ENCODE results near the gene SPECC1L. TPM values are rescaled to one million over a fixed set of nuclear protein-coding genes. Genes with fewer than 3 reads are reported as not detected.
A peak's percentile ranks its signal among the peaks of the same experiment; 100 is the strongest.

Gene SPECC1L
- total RNA-seq, 1 donor from 2014 or later, result 69.9 TPM

- peak overlapping the region; percentile 37 for H3K4me3 ChIP-seq
- H3K9me3 ChIP-seq, result no peaks in the 10 kb centered on the region
- H3K27me3 ChIP-seq (ENCODE audit: low read depth), result peaks cover 13% of the 10 kb centered on the region
- peak overlapping the region; percentile 74 for H3K27ac ChIP-seq
- ATAC-seq (no peak), DNase-seq (no peak)
- H3K4me1 ChIP-seq, result peaks cover 73% of the 10 kb centered on the region
- intact Hi-C loops (cut with DNase I), result no loop called here
- no peaks in the 10 kb centered on the region for H3K36me3 ChIP-seq
- TF ChIP-seq CTCF (IDR thresholded peaks at IDR 0.05), result no peak
These were observed 156.3 kb downstream of the SPECC1L start for GRCh38 chr22:24426851-24427499.

DNA sequence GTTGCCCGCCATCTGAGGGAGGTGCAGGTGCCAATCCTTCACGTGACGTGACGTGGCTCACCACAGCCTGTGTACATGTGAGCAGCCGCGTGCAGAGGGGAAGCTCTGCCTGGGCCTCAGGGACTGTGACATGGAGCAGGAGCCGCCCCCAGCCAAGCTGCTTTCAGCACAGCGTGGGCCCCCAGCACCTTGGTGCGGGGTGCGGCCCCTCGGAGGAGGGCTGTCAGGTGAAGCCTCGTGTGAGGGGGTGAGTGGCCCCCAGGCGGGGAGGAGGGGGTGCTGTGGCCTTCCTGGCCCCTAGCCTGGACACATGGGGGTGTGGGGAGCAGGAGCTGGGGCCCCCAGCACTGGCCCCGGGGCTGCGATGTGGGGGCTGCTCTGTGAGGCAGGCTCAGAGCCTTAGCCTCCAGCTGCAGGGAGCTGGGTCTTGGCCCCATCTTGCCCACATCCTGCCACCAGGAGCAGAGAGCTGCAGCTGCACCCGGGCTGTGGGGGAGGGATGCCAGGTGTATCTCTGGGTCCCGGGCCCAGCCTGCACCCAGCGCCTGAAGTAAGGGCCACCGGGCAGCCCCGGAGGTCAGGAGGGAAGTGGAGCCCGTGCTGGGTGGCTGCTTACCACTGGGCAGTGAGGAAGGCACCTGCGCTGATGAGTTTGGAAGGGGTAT, 157.0 kb downstream of the SPECC1L start, which contains the start of gene ADORA2A:
TSS of gene ADORA2A (plus strand) at position 100 of the 665 bp plus-strand sequence. CDS start 5,806 bp downstream, outside the sequence.
- intact Hi-C loops (cut with DNase I), result no loop called here
- Histone ChIP-seq H3K4me1 (peaks cover 73% of the 10 kb centered on the region), H3K27me3 (ENCODE audit: low read depth) (peaks cover 13% of the 10 kb centered on the region), H3K9me3 (no peaks in the 10 kb centered on the region), H3K36me3 (no peaks in the 10 kb centered on the region), H3K27ac (peak within 1 kb of the TSS; percentile 74), H3K4me3 (peak within 1 kb of the TSS; percentile 37)
- ATAC-seq, result peak in 1 of 2 donors; percentile 46
- DNase-seq, result peak; percentile 76
- TF ChIP-seq CTCF (IDR thresholded peaks at IDR 0.05), result no peak

GRCh38 chr22:24428751-24429410, 158.2 kb downstream of the SPECC1L start:
- peak overlapping the region; percentile 12 for H3K27ac ChIP-seq
- intact Hi-C loops (cut with DNase I), result no loop called here
- H3K4me1 ChIP-seq, result peaks cover 79% of the 10 kb centered on the region

DNA sequence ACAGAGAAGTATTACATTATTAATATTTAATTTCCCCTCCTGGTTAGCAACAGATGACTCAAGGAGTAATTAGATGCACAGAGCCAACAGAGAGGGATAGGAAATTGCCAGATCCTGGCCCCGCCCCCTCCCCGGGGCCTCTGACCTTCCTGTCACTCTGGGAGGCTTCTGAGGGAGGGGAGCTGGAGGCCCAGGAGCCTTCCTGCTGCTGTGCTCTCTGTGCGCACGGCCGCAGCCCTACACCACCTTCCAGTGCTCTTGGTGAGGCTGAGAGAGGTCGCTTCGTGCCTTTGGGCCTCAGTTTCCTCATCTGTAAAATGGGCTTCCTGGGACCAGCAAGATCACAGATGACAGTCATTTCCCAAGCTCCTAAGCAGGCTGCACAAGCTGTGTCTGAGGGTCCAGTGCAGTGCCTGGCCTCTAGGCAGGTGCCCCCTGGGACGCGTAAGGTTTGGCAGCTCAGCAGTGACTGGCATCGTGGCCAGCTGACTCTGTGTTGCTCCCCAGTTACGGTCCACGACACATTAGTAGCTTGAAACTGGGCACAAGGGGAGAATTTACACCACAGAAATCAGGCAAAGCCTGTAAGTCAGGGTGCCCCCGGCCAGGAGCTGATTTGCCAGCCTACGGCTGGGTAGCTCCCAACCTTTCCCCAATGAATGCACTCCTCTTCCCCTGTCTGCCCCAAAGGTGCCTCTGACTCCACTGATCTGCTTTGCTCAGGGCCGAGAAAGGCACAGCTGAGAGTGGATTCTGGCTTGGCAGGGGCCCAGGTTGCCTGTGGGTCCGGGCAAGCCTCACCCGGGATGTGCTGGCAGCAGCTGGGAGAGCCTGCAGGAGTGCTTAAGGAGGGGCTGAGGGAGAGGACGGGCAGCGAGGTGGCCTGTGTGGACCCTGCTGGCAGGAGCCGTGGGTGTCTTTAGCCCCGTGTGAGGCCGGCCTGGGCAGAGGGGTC, 159.1 kb downstream of the SPECC1L start:
- DNase-seq (peak; percentile 19), ATAC-seq (no peak)
- peaks cover 8% of the 10 kb centered on the region for H3K27me3 ChIP-seq (ENCODE audit: low read depth)
- no peak for TF ChIP-seq CTCF (IDR thresholded peaks at IDR 0.05)
- H3K36me3 ChIP-seq, result no peaks in the 10 kb centered on the region
- H3K27ac ChIP-seq, result peak overlapping the region; percentile 22
- H3K4me3 ChIP-seq, result no peak overlapping the region
- H3K9me3 ChIP-seq, result no peaks in the 10 kb centered on the region
- intact Hi-C loops (cut with DNase I), result no loop called here
- peaks cover 87% of the 10 kb centered on the region for H3K4me1 ChIP-seq

More at GRCh38 chr22:24428751-24429410, 158.2 kb downstream of the SPECC1L start:
- Histone ChIP-seq H3K9me3 (no peaks in the 10 kb centered on the region), H3K4me3 (peak overlapping the region; percentile 37), H3K27me3 (ENCODE audit: low read depth) (peaks cover 13% of the 10 kb centered on the region), H3K36me3 (no peaks in the 10 kb centered on the region)
- DNase-seq, result peak; percentile 26
- TF ChIP-seq CTCF (IDR thresholded peaks at IDR 0.05), result no peak
- ATAC-seq, result no peak
